Neutrophil (primary cell): ENCODE measurements around the gene STAB1.
A peak's percentile ranks its signal among the peaks of the same experiment; 100 is the strongest.

Source experiments
- H3K27ac ChIP-seq: fragments of 200-600 bp; sonication (generic); 2 replicates; pipeline ENCODE4 v1.5.1; 2016; ENCODE audit warnings: mild to moderate bottlenecking, moderate library complexity
- H3K27me3 ChIP-seq: fragments of 200-600 bp; sonication (generic); 2 replicates; pipeline ENCODE4 v1.6.0; 2016; ENCODE audit warnings: mild to moderate bottlenecking
- H3K36me3 ChIP-seq: fragments of 200-600 bp; sonication (generic); 2 replicates; pipeline ENCODE4 v1.5.1; 2017
- H3K4me1 ChIP-seq, 2 experiments: fragments of 200-600 bp in 1 of 2; sonication (generic) in 1 of 2; 1 replicate in 1 of 2; 2 replicates in 1 of 2; pipeline versions ENCODE4 v1.5.1 to v1.6.1; 2013 to 2016; ENCODE audit warnings: low read depth in 1 of 2, low read length in 1 of 2, mild to moderate bottlenecking in 1 of 2, moderate library complexity in 1 of 2; ENCODE audit not compliant: control insufficient read depth in 1 of 2, insufficient read depth in 1 of 2
- H3K4me3 ChIP-seq, 2 experiments: fragments of 200-600 bp in 1 of 2; sonication (generic) in 1 of 2; 1 replicate in 1 of 2; 2 replicates in 1 of 2; pipeline ENCODE4 v1.5.1; 2013 to 2016; ENCODE audit warnings: low read depth in 1 of 2, low read length in 1 of 2, mild to moderate bottlenecking in 1 of 2, moderate library complexity in 1 of 2
- H3K9me3 ChIP-seq: fragments of 200-600 bp; sonication (generic); 2 replicates; pipeline ENCODE4 v1.5.1; 2016
- CTCF ChIP-seq: fragments of 200-600 bp; sonication (generic); IDR thresholded peaks from 2 replicates; pipeline ENCODE4 v1.5.1; 2016; ENCODE audit warnings: antibody characterized with exemption

Gene STAB1

DNA sequence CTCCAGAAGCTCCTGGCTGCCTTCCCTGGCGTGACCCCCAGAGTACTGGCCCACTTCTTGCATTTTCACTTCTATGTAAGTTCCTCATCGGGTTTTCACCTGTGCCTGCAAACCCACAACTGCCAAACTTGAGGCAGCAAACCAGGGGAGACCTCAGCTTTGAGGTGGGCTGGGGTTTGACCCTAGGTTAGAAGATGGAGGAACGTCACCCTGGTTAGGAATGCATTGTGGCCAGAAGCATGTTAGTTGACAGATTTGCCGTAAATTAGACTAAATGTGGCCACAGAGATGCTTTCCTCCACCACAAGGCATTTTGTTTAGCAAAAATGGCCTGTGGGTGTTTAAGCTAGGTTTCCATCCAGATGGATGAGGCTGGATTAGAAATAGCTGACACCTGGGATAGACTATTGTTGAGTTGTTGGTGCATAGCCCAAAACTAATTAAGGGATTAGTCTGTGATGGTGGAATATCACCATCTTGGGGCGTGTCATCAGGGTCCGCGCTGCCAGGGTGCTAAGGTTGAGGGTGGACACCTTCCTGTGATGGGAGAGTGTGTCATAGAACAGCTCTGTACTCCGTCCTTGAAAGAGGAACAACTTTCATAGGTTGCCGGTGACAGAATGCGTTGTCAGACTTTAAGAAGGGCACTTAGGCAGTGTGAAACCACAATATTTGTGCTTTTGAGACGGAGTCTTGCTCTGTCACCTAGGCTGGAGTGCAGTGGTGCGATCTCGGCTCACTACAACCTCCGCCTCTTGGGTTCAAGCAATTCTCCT is 36.2 kb upstream of the STAB1 start:
- peaks cover 34 to 39% of the 10 kb centered on the region in 2 experiments for H3K4me1 ChIP-seq
- H3K36me3 ChIP-seq = peaks cover 28% of the 10 kb centered on the region
- no peak overlapping the region for H3K4me3 ChIP-seq
- no peaks in the 10 kb centered on the region for H3K27me3 ChIP-seq
- H3K9me3 ChIP-seq = no peaks in the 10 kb centered on the region
- H3K27ac ChIP-seq = no peak overlapping the region
- no peak for TF ChIP-seq CTCF

GRCh38 chr3:52461874-52462273 is 33.3 kb upstream of the STAB1 start:
- Histone ChIP-seq H3K4me3 (no peak overlapping the region), H3K27ac (no peak overlapping the region), H3K4me1 (peaks cover 15 to 17% of the 10 kb centered on the region in 2 experiments), H3K27me3 (no peaks in the 10 kb centered on the region), H3K36me3 (peaks cover 37% of the 10 kb centered on the region), H3K9me3 (no peaks in the 10 kb centered on the region)
- TF ChIP-seq CTCF = no peak

- no peak overlapping the region for H3K4me3 ChIP-seq
- no peak for TF ChIP-seq CTCF
- H3K36me3 ChIP-seq = peaks cover 36% of the 10 kb centered on the region
- peak overlapping the region; percentile 41 for H3K27ac ChIP-seq
- no peaks in the 10 kb centered on the region for H3K27me3 ChIP-seq
- no peaks in the 10 kb centered on the region for H3K9me3 ChIP-seq
- H3K4me1 ChIP-seq = peaks cover 3 to 6% of the 10 kb centered on the region in 2 experiments
These were observed 31.7 kb upstream of the STAB1 start for GRCh38 chr3:52463416-52463815.

GRCh38 chr3:52468336-52468735 is 26.8 kb upstream of the STAB1 start:
- Histone ChIP-seq H3K4me1 (peaks cover 2 to 4% of the 10 kb centered on the region in 2 experiments), H3K4me3 (no peak overlapping the region), H3K9me3 (no peaks in the 10 kb centered on the region), H3K36me3 (peaks cover 39% of the 10 kb centered on the region), H3K27ac (no peak overlapping the region), H3K27me3 (no peaks in the 10 kb centered on the region)
- no peak for TF ChIP-seq CTCF

DNA sequence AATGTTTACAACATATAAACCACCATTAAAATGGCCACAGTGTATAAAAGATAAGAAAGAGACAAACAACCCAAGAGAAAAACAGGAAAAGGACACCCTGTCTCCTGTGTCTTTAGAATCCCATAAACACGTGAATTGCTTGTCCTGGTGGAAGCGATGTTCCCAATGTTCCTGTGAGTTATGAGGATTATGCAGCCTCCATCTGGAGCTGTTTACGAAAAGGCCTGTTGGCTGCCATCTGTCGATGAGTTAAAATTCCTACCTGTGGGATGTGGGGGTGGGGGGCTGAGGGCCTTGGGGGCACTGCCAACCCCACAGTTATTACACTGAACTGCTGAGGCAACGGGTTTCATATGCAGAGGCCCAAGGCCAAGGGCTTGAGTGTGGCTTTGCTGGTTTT is 26.1 kb upstream of the STAB1 start:
- H3K9me3 ChIP-seq = no peaks in the 10 kb centered on the region
- TF ChIP-seq CTCF = no peak
- H3K4me1 ChIP-seq = no peaks in the 10 kb centered on the region
- no peaks in the 10 kb centered on the region for H3K27me3 ChIP-seq
- H3K36me3 ChIP-seq = peaks cover 45% of the 10 kb centered on the region
- H3K27ac ChIP-seq = no peak overlapping the region
- H3K4me3 ChIP-seq = no peak overlapping the region
